ENCODE results near the gene PARP6.

PARP6 gene

GRCh38 chr15:72230197-72231065, 41.9 kb downstream of the PARP6 start:
- peak; percentile 28 to 45 (median 34) for DNase-seq

DNA sequence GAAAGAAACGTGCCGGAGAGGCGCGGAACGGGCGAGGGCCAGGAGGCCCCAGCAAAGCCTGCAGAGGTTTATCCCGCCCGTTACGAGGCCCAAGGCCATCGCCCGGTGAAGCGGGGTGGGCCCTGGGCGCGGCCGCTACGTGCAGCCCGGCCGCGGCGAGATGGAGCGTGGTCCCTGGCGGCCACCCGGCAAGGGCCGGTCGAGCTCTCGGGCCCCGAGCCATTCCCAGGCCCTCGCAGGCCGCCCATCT, 42.5 kb downstream of the PARP6 start:
- DNase-seq: no peak

- DNase-seq: no peak
Observed at GRCh38 chr15:72229076-72229946, 43.0 kb downstream of the PARP6 start.

- no peak for DNase-seq
Observed at GRCh38 chr15:72227720-72228119, 44.6 kb downstream of the PARP6 start.

GRCh38 chr15:72227192-72227586, 45.2 kb downstream of the PARP6 start:
- DNase-seq: no peak

DNA sequence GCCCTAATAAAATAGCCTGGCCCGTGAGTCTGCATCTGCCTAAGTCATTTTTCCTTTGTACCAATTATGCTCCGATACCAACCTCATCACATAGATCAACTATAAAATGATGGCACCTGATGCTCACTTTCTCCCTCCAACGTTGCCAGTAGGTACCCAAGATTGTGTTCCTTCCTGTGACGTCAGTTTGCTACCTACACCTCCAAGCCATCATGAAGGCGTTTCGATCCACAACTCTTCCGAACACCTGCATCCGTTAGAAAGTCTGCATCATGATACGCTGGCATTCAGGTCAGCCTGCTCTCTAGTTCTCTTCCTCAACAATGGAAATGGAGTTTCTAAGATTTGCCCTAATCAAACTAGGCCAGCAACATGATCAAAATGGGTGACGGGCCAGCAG, 49.1 kb downstream of the PARP6 start:
- DNase-seq: no peak

DNA sequence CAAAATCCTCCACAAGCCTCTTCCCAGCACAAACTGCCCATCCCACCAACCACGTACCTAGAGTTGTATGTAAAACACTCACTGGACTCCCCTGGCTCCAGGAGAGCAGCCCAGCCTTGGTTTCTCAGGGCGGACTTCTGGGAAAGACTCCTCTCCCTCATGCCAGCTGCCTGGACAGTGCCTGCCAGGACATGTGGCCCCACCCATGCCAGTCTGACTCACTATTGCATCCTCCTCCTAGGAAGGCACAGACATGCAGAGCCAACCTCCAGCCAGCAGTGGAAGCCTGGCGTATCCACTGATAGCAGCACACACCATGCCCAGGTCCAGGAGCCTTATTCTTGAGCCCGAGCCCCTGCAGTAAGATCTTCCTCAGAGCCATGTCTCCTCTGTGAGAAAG, 50.0 kb downstream of the PARP6 start:
- DNase-seq: no peak

GRCh38 chr15:72220687-72221086, 51.7 kb downstream of the PARP6 start:
- no peak for DNase-seq

- no peak for DNase-seq
Observed at GRCh38 chr15:72217216-72217615, 55.1 kb downstream of the PARP6 start.

GRCh38 chr15:72216079-72216478, 56.3 kb downstream of the PARP6 start:
- DNase-seq: no peak

DNA sequence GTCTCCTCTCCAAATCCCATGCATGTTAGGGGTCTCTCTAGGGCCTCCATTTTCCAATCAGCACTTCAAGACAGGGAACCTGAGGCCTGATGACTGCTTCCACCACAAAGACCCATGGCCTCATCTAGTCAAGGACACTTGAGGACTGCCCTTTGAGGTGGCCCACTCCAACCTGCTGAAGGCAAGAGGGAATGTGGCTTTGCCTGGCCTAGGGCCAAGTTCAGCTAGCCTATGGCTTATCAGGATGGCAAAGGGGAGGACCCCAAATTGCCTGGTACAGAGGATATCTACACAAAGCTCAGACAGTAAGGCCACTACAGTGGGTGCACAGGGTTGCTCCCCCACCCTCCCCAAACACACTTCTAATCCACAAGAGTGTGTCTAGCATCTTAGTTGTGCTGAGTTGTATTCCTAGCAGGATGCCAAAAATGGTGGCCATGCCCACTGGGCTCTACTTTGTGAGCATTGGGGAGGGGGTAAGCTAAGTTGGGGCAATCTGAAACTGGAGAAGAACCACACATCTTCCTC, 64.7 kb downstream of the PARP6 start:
- DNase-seq: no peak

GRCh38 chr15:72206677-72207000, 65.7 kb downstream of the PARP6 start:
- no peak for DNase-seq

GRCh38 chr15:72205896-72206676, 66.3 kb downstream of the PARP6 start:
- DNase-seq: no peak

GRCh38 chr15:72205273-72205672, 67.1 kb downstream of the PARP6 start:
- no peak for DNase-seq

GRCh38 chr15:72203507-72203837, 68.9 kb downstream of the PARP6 start:
- no peak for DNase-seq

DNA sequence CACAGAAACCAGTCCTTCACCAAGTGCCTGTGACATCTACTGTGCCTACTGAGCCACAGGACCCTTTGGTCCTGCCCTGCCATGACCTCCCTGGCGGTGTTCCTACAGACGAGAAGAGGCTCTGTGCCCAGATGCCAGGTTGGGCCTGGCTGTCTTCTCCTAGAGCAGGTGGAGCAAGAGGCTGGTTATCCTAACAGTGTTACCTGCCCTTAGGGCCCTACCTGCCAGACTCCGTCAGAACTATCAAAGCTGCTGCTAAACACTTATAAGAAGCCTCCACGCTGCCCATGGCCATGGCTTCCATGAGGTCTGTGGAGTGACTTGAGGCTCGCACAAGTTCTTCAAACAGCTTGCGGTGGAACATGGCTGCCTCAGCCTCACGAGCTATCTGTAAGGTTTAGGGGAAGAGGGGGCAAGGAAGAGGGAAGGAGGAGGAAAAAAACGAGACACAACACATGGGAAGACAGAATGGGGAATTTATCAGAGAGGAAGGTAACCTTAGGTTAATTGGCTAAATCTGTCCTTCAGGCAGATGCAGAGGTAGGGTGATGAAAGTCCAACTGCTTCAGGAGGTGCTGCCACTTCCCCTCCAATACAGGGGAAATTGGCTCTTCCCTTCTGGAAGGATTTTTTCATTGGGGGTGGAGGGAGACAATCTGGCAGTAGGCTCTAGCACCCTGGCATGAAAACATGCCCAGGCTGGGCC, 69.4 kb downstream of the PARP6 start:
- DNase-seq: no peak

GRCh38 chr15:72202302-72202701, 70.1 kb downstream of the PARP6 start:
- DNase-seq: no peak

- no peak for DNase-seq
Observed at GRCh38 chr15:72201391-72201921, 70.9 kb downstream of the PARP6 start.

DNA sequence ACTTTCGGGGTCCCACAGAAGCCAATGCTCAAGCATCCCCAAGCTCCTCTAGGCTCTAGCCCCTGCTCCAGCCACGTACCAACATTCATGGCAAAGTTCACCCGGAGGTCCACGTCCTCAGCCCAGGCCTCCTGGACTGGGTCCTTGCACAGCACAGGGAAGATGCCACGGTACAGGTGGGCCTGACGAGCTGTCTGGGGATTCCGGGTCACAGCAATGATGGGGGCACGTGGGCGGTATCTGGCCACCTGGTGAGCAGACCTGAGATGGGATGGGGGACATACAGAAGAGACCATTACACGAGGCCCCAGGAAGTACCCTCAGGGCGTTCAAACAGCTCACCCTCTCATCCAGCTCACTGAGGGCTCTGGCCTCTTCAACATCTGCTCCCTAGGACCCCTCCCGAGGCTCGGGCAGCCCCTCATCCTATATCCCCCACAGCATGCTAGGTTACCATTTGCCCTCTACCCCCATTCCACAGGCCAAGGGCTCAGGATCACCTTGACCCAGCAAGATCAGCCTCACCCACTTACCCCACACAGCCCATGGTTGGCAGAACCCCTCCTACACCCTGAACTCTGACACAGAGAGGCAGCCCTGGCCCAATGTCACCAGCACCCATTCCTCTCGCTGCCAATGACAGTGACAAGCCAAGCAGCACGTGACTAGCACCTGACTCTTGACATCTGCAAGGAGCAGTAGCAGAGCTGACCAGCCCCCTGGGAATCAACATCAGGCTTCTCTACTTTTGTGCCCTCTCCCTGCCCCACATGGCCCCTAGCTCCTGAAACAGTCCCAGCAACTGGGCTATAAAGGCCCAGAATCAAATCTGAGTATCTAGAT, 71.7 kb downstream of the PARP6 start:
- no peak for DNase-seq

DNA sequence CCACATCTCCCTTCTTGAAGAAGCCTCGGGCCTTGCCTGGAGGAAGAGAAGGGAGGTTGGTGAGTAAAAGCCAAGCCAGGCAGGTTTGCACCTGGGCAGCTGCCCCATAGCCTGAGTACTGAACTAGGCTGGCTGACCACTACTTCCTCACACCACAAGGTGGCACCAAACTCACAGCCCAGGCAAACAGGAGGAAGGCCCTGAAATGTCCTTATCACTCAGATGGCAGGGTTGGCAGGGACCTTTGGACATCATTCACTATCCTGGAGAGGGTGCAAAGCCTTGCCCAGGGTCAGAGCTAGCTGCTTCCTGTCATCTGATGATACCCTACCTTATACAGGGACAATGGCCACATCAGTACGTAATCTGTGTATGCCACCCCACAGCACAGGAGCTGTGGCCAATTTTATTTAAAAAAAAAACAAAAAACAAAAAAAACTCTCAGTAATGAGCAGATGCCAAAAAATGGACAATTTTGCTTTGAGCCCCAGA, 72.6 kb downstream of the PARP6 start:
- peak; percentile 16 to 57 (median 32) for DNase-seq

DNA sequence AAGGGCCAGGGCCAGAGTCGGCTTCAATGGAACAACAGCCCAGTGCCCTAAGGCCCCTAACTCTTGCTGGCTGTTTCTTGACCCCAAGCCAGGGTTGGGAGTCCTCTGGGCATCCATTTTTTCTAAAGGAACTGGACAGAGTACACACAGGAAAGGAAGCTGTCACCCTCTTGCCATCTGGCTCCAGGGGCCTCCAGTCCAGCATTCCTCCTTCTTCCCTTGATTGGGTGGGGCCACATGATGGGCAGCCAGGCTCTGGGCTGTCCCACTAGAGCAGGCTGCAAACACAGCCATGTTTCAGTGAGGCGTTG, 73.2 kb downstream of the PARP6 start:
- no peak for DNase-seq

Measured in activated naive CD4-positive, alpha-beta T cell (primary cell).